HCT116 (cell line): ENCODE data around the gene NMRAL1. TPM values are rescaled to one million over a fixed set of nuclear protein-coding genes. Genes with fewer than 3 reads are reported as not detected.

Source experiments
- ATAC-seq: fragments of 200-7000 bp; cut with Tn5 transposase; 2 replicates; pipeline ENCODE4 v1.9.1; 2020; ENCODE audit warnings: mild to moderate bottlenecking, moderate library complexity
- BruUV-seq: library from RNA; stranded (reverse); fragments of 400-500 nt; replicated peaks from 2 replicates; lab custom pipeline; 2021; lab: Mats Ljungman, UMichigan
- CTCF ChIA-PET: fragments of 300-600 bp; sonication (Branson Sonifier 250); formaldehyde crosslinking; loops from one replicate; lab custom pipeline; 2021; ENCODE audit warnings: antibody characterized with exemption; lab: Charles Lee
- POLR2A ChIA-PET: fragments of 300-600, 350-600 bp; sonication (Branson Sonifier 250); formaldehyde crosslinking; loops from one replicate; lab custom pipeline; 2021; ENCODE audit warnings: antibody characterized with exemption; lab: Charles Lee
- RAD21 ChIA-PET, 2 experiments: fragments of 300-600 bp; sonication (Branson Sonifier 250); formaldehyde crosslinking; loops; one replicate each; lab custom pipeline; 2023; ENCODE audit warnings: low total read pairs in 2 of 2; ENCODE audit not compliant: uncharacterized antibody in 2 of 2, unreplicated experiment in 2 of 2, low non-redundant PET in 1 of 2; lab: Charles Lee
- DNase-seq: peaks from one replicate; pipeline ENCODE4 v3.0.0-alpha.2; 2010; ENCODE audit warnings: low read depth, low spot score
- H2AFZ ChIP-seq: fragments of 200-600 bp; shearing (Covaris generic), sonication (generic); 2 replicates; pipeline ENCODE4 v1.6.1; 2017; ENCODE audit warnings: low read depth, mixed run types, mixed read lengths, antibody characterized with exemption, low read length; ENCODE audit not compliant: poor library complexity, severe bottlenecking
- H3K27ac ChIP-seq: 2 replicates; pipeline ENCODE4 v1.5.1; 2012; ENCODE audit warnings: low read depth, low read length
- H3K27me3 ChIP-seq: fragments of 200-600 bp; sonication (generic); 2 replicates; pipeline ENCODE4 v1.6.1; 2016; ENCODE audit warnings: mixed run types, low read length, mixed read lengths; ENCODE audit not compliant: insufficient read depth
- H3K36me3 ChIP-seq, 2 experiments: fragments of 200-500 bp in 1 of 2; fragments of 200-600 bp in 1 of 2; sonication (Bioruptor generic) in 1 of 2; sonication (generic) in 1 of 2; 2 replicates each; pipeline versions ENCODE4 v1.5.1 to v1.6.1; 2014 to 2016; ENCODE audit warnings: low read length in 2 of 2, inconsistent platforms in 1 of 2, mixed read lengths in 1 of 2, mixed run types in 1 of 2; ENCODE audit not compliant: insufficient read depth in 2 of 2, control insufficient read depth in 1 of 2
- H3K4me1 ChIP-seq, 2 experiments: fragments of 200-600 bp in 1 of 2; sonication (generic) in 1 of 2; 2 replicates each; pipeline versions ENCODE4 v1.5.1 to v1.6.1; 2012 to 2017; ENCODE audit warnings: low read length in 2 of 2, inconsistent platforms in 1 of 2, mild to moderate bottlenecking in 1 of 2, mixed read lengths in 1 of 2, mixed run types in 1 of 2, moderate library complexity in 1 of 2; ENCODE audit not compliant: insufficient read depth in 2 of 2, control insufficient read depth in 1 of 2
- H3K4me2 ChIP-seq: fragments of 200-600 bp; sonication (generic); 2 replicates; pipeline ENCODE4 v1.6.1; 2017; ENCODE audit warnings: mixed run types, low read length, mixed read lengths
- H3K4me3 ChIP-seq, 2 experiments: fragments of 200-600 bp in 1 of 2; sonication (generic) in 1 of 2; replicated peaks in 1 of 2; 2 replicates each; pipeline ENCODE4 v1.5.1; 2011 to 2016; ENCODE audit warnings: low read length in 2 of 2, control low read depth in 1 of 2, low read depth in 1 of 2, mild to moderate bottlenecking in 1 of 2, mixed read lengths in 1 of 2, mixed run types in 1 of 2
- H3K79me2 ChIP-seq: fragments of 200-600 bp; sonication (generic); 2 replicates; pipeline ENCODE4 v1.6.1; 2017; ENCODE audit warnings: mild to moderate bottlenecking, mixed run types, low read length, moderate library complexity, mixed read lengths; ENCODE audit not compliant: insufficient read depth
- H3K9ac ChIP-seq: fragments of 200-600 bp; sonication (generic); 2 replicates; pipeline ENCODE4 v1.6.1; 2016; ENCODE audit warnings: low read length, mixed read lengths
- H3K9me2 ChIP-seq: fragments of 200-600 bp; sonication (generic), shearing (Covaris generic); 2 replicates; pipeline ENCODE4 v1.6.1; 2017; ENCODE audit warnings: mixed run types, mild to moderate bottlenecking, moderate library complexity; ENCODE audit not compliant: insufficient read depth
- H3K9me3 ChIP-seq, 2 experiments: fragments of 200-500 bp in 1 of 2; fragments of 200-600 bp in 1 of 2; sonication (Bioruptor generic) in 1 of 2; sonication (generic) in 1 of 2; 2 replicates each; pipeline ENCODE4 v1.6.1; 2014 to 2017; ENCODE audit warnings: low read length in 2 of 2, mixed read lengths in 2 of 2, inconsistent platforms in 1 of 2, low read depth in 1 of 2, mild to moderate bottlenecking in 1 of 2, mixed run types in 1 of 2, moderate library complexity in 1 of 2; ENCODE audit not compliant: control insufficient read depth in 1 of 2, insufficient read depth in 1 of 2
- H4K20me1 ChIP-seq: fragments of 200-600 bp; sonication (generic), shearing (Covaris generic); 2 replicates; pipeline ENCODE4 v1.6.1; 2017; ENCODE audit warnings: mixed run types, mild to moderate bottlenecking, moderate library complexity; ENCODE audit not compliant: insufficient read depth
- EGR1 ChIP-seq: IDR thresholded peaks from 2 replicates; pipeline ENCODE4 v1.6.1; 2012; ENCODE audit warnings: low read depth
- ELF1 ChIP-seq: IDR thresholded peaks from 2 replicates; pipeline ENCODE4 v1.6.1; 2012; ENCODE audit warnings: low read depth, borderline replicate concordance
- EZH2 ChIP-seq: fragments of 200-600 bp; sonication (generic); IDR thresholded peaks from 2 replicates; pipeline ENCODE4 v1.6.1; 2017; ENCODE audit warnings: antibody characterized with exemption, mixed run types
- EZH2phosphoT487 ChIP-seq: fragments of 200-600 bp; IDR thresholded peaks from 2 replicates; pipeline ENCODE4 v1.6.1; 2018; ENCODE audit warnings: antibody characterized with exemption, borderline replicate concordance
- FOSL1 ChIP-seq: IDR thresholded peaks from 2 replicates; pipeline ENCODE4 v1.6.1; 2012; ENCODE audit warnings: low read depth
- POLR2A ChIP-seq: IDR thresholded peaks from 2 replicates; pipeline ENCODE4 v1.7.0; 2011; ENCODE audit warnings: borderline replicate concordance; ENCODE audit not compliant: insufficient read depth, insufficient read length; ENCODE audit errors: extremely low read depth
- SP1 ChIP-seq: IDR thresholded peaks from 2 replicates; pipeline ENCODE4 v1.6.1; 2012; ENCODE audit warnings: low read depth
- ZFX ChIP-seq: fragments of 450-650 bp; IDR thresholded peaks from 2 replicates; pipeline ENCODE4 v1.6.1; 2017
- ZNF274 ChIP-seq: fragments of 200-500 bp; sonication (Bioruptor generic); IDR thresholded peaks from 2 replicates; pipeline ENCODE4 v1.6.1; 2014; ENCODE audit warnings: mild to moderate bottlenecking, low read depth, low read length, inconsistent platforms
- intact Hi-C: fragments of 100-400 bp; cut with micrococcal nuclease; formaldehyde crosslinking; loops from 2 replicates; pipeline ENCODE4 v1.10.0; 2022
- total RNA-seq: library from RNA; stranded (reverse); gene quantifications from one replicate; pipeline ENCODE4 v1.2.1, GENCODE V29; 2021; ENCODE audit not compliant: unreplicated experiment
- TF ChIP-seq, protein P1 (sequence below): IDR thresholded peaks from 2 replicates; pipeline ENCODE4 v1.6.1; 2012
- TF ChIP-seq, protein P2 (sequence below): IDR thresholded peaks from 2 replicates; pipeline ENCODE4 v1.6.1; 2011; ENCODE audit warnings: mild to moderate bottlenecking, low read length, moderate library complexity; ENCODE audit not compliant: insufficient replicate concordance; ENCODE audit errors: extremely low read depth
- TF ChIP-seq, protein P3 (sequence below), 3 experiments: fragments of 200-600 bp in 1 of 3; sonication (generic) in 1 of 3; IDR thresholded peaks in 2 of 3; conservative IDR thresholded peaks in 1 of 3; 2 replicates each; pipeline ENCODE4 v1.5.1; 2012 to 2017; ENCODE audit warnings: low read depth in 2 of 3, low read length in 2 of 3, antibody characterized with exemption in 1 of 3, borderline replicate concordance in 1 of 3, control low read depth in 1 of 3, mild to moderate bottlenecking in 1 of 3, mixed read lengths in 1 of 3, mixed run types in 1 of 3, moderate library complexity in 1 of 3; ENCODE audit not compliant: insufficient read depth in 1 of 3

Gene NMRAL1
- total RNA-seq, 1 experiment from 2014 or later = 76.7 TPM

GRCh38 chr16:4505356-4506147 lies 31.1 kb upstream of the NMRAL1 start:
- intact Hi-C loops = loop anchor here (1.0 kb wide), 2 partner anchors 43 to 80 kb away; no protein-coding TSS in a partner anchor
- no peaks in the 10 kb centered on the region for H3K9me2 ChIP-seq
- peaks cover 47% of the 10 kb centered on the region for H3K79me2 ChIP-seq
- ChIA-PET POLR2A (no interaction called here), RAD21 (no interaction called here), CTCF (interaction anchor here (0.6 to 1.9 kb wide), 5 partner anchors 10 to 570 kb away, joined by 3 to 6 read pairs (median 3); no protein-coding TSS in a partner anchor)
- ATAC-seq = no peak
- H2AFZ ChIP-seq = no peak overlapping the region
- H3K9me3 ChIP-seq = no peaks in the 10 kb centered on the region
- peaks cover 23 to 33% of the 10 kb centered on the region in 2 experiments for H3K36me3 ChIP-seq
- H3K27me3 ChIP-seq = no peaks in the 10 kb centered on the region
- DNase-seq = no peak
- no peak overlapping the region for H3K4me2 ChIP-seq
- H3K4me3 ChIP-seq = no peak overlapping the region
- no TSS peak for BruUV-seq
- H4K20me1 ChIP-seq = peaks cover 4% of the 10 kb centered on the region; the same call in 1 of the 2 replicates
- H3K27ac ChIP-seq = no peak overlapping the region
- H3K4me1 ChIP-seq = peaks cover 3 to 19% of the 10 kb centered on the region in 2 experiments
- H3K9ac ChIP-seq = 0 out of 2 replicates have a peak overlapping the region, but pooled peaks have one; percentile 27
- TF ChIP-seq, protein P1, sequence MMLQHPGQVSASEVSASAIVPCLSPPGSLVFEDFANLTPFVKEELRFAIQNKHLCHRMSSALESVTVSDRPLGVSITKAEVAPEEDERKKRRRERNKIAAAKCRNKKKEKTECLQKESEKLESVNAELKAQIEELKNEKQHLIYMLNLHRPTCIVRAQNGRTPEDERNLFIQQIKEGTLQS = no peak
- no peak for TF ChIP-seq EZH2

- Histone ChIP-seq H3K27me3 (no peaks in the 10 kb centered on the region), H3K9me3 (no peaks in the 10 kb centered on the region), H4K20me1 (peaks cover 5% of the 10 kb centered on the region; the same call in 1 of the 2 replicates), H3K9ac (no peak overlapping the region), H3K4me1 (peaks cover 34 to 57% of the 10 kb centered on the region in 2 experiments), H3K79me2 (peaks cover 84% of the 10 kb centered on the region), H3K27ac (no peak overlapping the region), H2AFZ (no peak overlapping the region), H3K9me2 (no peaks in the 10 kb centered on the region), H3K36me3 (peaks cover 2 to 7% of the 10 kb centered on the region in 2 experiments; a peak in 2 of 4 replicates), H3K4me3 (no peak overlapping the region), H3K4me2 (peak overlapping the region; percentile 56; the same call in 1 of the 2 replicates)
- no TSS peak for BruUV-seq
- ChIA-PET CTCF (interaction anchor here (1.4 kb wide), 1 partner anchor 85 kb away, joined by 3 read pairs; no protein-coding TSS in a partner anchor), POLR2A (no interaction called here), RAD21 (no interaction called here)
- intact Hi-C loops = no loop called here
- ATAC-seq = no peak
- DNase-seq = no peak
- TF ChIP-seq, protein P2, sequence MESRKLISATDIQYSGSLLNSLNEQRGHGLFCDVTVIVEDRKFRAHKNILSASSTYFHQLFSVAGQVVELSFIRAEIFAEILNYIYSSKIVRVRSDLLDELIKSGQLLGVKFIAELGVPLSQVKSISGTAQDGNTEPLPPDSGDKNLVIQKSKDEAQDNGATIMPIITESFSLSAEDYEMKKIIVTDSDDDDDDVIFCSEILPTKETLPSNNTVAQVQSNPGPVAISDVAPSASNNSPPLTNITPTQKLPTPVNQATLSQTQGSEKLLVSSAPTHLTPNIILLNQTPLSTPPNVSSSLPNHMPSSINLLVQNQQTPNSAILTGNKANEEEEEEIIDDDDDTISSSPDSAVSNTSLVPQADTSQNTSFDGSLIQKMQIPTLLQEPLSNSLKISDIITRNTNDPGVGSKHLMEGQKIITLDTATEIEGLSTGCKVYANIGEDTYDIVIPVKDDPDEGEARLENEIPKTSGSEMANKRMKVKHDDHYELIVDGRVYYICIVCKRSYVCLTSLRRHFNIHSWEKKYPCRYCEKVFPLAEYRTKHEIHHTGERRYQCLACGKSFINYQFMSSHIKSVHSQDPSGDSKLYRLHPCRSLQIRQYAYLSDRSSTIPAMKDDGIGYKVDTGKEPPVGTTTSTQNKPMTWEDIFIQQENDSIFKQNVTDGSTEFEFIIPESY = no peak
- TF ChIP-seq ZNF274 = no peak
- TF ChIP-seq ELF1 = no peak
- no peak for TF ChIP-seq ZFX
- TF ChIP-seq EGR1 = no peak
- TF ChIP-seq SP1 = no peak
- no peak for TF ChIP-seq EZH2phosphoT487
- TF ChIP-seq, protein P3, sequence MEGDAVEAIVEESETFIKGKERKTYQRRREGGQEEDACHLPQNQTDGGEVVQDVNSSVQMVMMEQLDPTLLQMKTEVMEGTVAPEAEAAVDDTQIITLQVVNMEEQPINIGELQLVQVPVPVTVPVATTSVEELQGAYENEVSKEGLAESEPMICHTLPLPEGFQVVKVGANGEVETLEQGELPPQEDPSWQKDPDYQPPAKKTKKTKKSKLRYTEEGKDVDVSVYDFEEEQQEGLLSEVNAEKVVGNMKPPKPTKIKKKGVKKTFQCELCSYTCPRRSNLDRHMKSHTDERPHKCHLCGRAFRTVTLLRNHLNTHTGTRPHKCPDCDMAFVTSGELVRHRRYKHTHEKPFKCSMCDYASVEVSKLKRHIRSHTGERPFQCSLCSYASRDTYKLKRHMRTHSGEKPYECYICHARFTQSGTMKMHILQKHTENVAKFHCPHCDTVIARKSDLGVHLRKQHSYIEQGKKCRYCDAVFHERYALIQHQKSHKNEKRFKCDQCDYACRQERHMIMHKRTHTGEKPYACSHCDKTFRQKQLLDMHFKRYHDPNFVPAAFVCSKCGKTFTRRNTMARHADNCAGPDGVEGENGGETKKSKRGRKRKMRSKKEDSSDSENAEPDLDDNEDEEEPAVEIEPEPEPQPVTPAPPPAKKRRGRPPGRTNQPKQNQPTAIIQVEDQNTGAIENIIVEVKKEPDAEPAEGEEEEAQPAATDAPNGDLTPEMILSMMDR (IDR thresholded peaks at IDR 0.05 in 2 of 3, conservative IDR thresholded peaks at IDR 0.05 in 1 of 3; ENCODE audit: borderline replicate concordance in 1 of 3, insufficient read depth in 1 of 3, low read depth in 2 of 3, low read length in 2 of 3) = no peak
- TF ChIP-seq EZH2 = no peak
- no peak for TF ChIP-seq POLR2A
- TF ChIP-seq FOSL1 = no peak
Measured at GRCh38 chr16:4501071-4501478, 26.6 kb upstream of the NMRAL1 start.
